ENCODE results near the gene BAIAP3.

GRCh38 chr16:1299868-1300203 lies 33.6 kb upstream of the BAIAP3 start:
- no peak for TF ChIP-seq POLR2AphosphoS5 (IDR thresholded peaks at IDR 0.05)
- TF ChIP-seq, protein P1, sequence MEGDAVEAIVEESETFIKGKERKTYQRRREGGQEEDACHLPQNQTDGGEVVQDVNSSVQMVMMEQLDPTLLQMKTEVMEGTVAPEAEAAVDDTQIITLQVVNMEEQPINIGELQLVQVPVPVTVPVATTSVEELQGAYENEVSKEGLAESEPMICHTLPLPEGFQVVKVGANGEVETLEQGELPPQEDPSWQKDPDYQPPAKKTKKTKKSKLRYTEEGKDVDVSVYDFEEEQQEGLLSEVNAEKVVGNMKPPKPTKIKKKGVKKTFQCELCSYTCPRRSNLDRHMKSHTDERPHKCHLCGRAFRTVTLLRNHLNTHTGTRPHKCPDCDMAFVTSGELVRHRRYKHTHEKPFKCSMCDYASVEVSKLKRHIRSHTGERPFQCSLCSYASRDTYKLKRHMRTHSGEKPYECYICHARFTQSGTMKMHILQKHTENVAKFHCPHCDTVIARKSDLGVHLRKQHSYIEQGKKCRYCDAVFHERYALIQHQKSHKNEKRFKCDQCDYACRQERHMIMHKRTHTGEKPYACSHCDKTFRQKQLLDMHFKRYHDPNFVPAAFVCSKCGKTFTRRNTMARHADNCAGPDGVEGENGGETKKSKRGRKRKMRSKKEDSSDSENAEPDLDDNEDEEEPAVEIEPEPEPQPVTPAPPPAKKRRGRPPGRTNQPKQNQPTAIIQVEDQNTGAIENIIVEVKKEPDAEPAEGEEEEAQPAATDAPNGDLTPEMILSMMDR (IDR thresholded peaks at IDR 0.05) = no peak
